GM08714 (cell line): Measurements from ENCODE around the gene GTPBP1.

ENCODE experiments used
- H3K4me3 ChIP-seq: fragments of 200-500 bp; sonication (Bioruptor generic); 2 replicates; pipeline ENCODE4 v1.5.1; 2014; ENCODE audit warnings: mild to moderate bottlenecking, low read length, inconsistent platforms
- ZNF274 ChIP-seq: IDR thresholded peaks from 2 replicates; pipeline ENCODE4 v1.6.1; 2012; ENCODE audit warnings: mild to moderate bottlenecking, low read depth, low read length

GTPBP1 gene

GRCh38 chr22:38748487-38749136 is 42.9 kb downstream of the GTPBP1 start:
- H3K4me3 ChIP-seq: no peak overlapping the region
- TF ChIP-seq ZNF274: no peak

- no peak overlapping the region for H3K4me3 ChIP-seq
- TF ChIP-seq ZNF274: no peak
Observed at GRCh38 chr22:38750104-38750503, 44.4 kb downstream of the GTPBP1 start.

GRCh38 chr22:38750638-38751037 is 44.9 kb downstream of the GTPBP1 start:
- no peak for TF ChIP-seq ZNF274
- H3K4me3 ChIP-seq: no peak overlapping the region

GRCh38 chr22:38751066-38751421 is 45.3 kb downstream of the GTPBP1 start:
- no peak for TF ChIP-seq ZNF274
- no peak overlapping the region; the same call in 1 of the 2 replicates for H3K4me3 ChIP-seq

GRCh38 chr22:38751422-38752346 is 45.9 kb downstream of the GTPBP1 start:
- peak overlapping the region; percentile 8; the same call in 1 of the 2 replicates for H3K4me3 ChIP-seq
- TF ChIP-seq ZNF274: no peak

GRCh38 chr22:38753948-38754750 is 48.4 kb downstream of the GTPBP1 start:
- TF ChIP-seq ZNF274: no peak
- peak overlapping the region; percentile 88 for H3K4me3 ChIP-seq

- no peak for TF ChIP-seq ZNF274
- peak overlapping the region; percentile 88 for H3K4me3 ChIP-seq
Observed at GRCh38 chr22:38754751-38755154, 49.0 kb downstream of the GTPBP1 start.

GRCh38 chr22:38755155-38755910 is 49.6 kb downstream of the GTPBP1 start:
- peak overlapping the region; percentile 88 for H3K4me3 ChIP-seq
- TF ChIP-seq ZNF274: no peak

GRCh38 chr22:38755911-38756532 is 50.3 kb downstream of the GTPBP1 start, which contains the start of gene SUN2:
Gene SUN2, minus strand, starts transcription at chr22:38755998. Its CDS starts 3,370 bp downstream, at chr22:38752628.
- peak within 1 kb of the TSS; percentile 88 for H3K4me3 ChIP-seq
- TF ChIP-seq ZNF274: no peak

GRCh38 chr22:38756711-38757463 is 51.1 kb downstream of the GTPBP1 start:
- H3K4me3 ChIP-seq: peak overlapping the region; percentile 88
- no peak for TF ChIP-seq ZNF274

GRCh38 chr22:38757464-38757757 is 51.7 kb downstream of the GTPBP1 start:
- peak overlapping the region; percentile 88; the same call in 1 of the 2 replicates for H3K4me3 ChIP-seq
- TF ChIP-seq ZNF274: no peak

- H3K4me3 ChIP-seq: no peak overlapping the region
- TF ChIP-seq ZNF274: no peak
Observed at GRCh38 chr22:38758276-38758945, 52.7 kb downstream of the GTPBP1 start.

GRCh38 chr22:38759005-38759404 is 53.3 kb downstream of the GTPBP1 start:
- H3K4me3 ChIP-seq: no peak overlapping the region

More at GRCh38 chr22:38759005-38759404, 53.3 kb downstream of the GTPBP1 start:
- no peak for TF ChIP-seq ZNF274
